Nephron (organoid): ENCODE measurements around the gene TTLL11.

ENCODE experiments used
- H3K27ac Mint-ChIP-seq, 3 experiments: 2 replicates each; pipeline ENCODE4 v1.8.0; 2020; ENCODE audit warnings: mixed read lengths in 3 of 3, mild to moderate bottlenecking in 2 of 3, moderate library complexity in 1 of 3
- H3K27me3 Mint-ChIP-seq: 2 replicates; pipeline ENCODE4 v1.8.0; 2021; ENCODE audit warnings: low read depth, mild to moderate bottlenecking, moderate library complexity, mixed read lengths
- H3K36me3 Mint-ChIP-seq: 2 replicates; pipeline ENCODE4 v1.8.0; 2020; ENCODE audit warnings: low read depth, mixed read lengths
- H3K4me1 Mint-ChIP-seq: 2 replicates; pipeline ENCODE4 v1.8.0; 2020; ENCODE audit warnings: mixed read lengths
- H3K4me3 Mint-ChIP-seq, 3 experiments: 2 replicates each; pipeline ENCODE4 v1.8.0; 2020; ENCODE audit warnings: mild to moderate bottlenecking in 3 of 3, mixed read lengths in 3 of 3, moderate library complexity in 2 of 3
- H3K9me3 Mint-ChIP-seq: 2 replicates; pipeline ENCODE4 v1.8.0; 2020; ENCODE audit warnings: mixed read lengths
- CTCF ChIP-seq, 3 experiments: fragments of 200-600 bp; sonication (generic); IDR thresholded peaks; one replicate each; pipeline ENCODE4 v1.5.0; 2021; ENCODE audit warnings: antibody characterized with exemption in 3 of 3; ENCODE audit not compliant: unreplicated experiment in 3 of 3

TTLL11 gene

DNA sequence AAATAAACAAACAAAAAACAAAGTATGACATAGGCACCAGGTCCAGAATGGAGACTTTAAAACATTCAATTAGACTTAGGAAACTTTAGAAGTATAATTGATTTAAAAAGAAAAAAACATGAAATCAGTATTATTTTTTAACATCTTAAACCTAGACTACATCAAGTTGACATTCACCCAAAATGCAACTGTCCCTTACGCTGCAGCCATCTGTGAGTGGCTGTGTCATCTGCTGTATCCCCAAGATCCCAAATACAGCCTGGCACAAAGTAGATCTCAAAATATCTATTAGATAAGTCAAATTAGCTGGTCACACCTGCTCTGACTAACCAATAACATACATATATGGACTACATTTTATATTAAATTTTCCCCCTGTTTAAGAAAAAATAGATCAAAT, 7.8 kb downstream of the TTLL11 start:
- Mint-ChIP-seq H3K4me1 (peaks cover 8% of the 10 kb centered on the region), H3K27me3 (no peaks in the 10 kb centered on the region), H3K36me3 (no peaks in the 10 kb centered on the region), H3K9me3 (no peaks in the 10 kb centered on the region), H3K27ac (no peak overlapping the region), H3K4me3 (no peak overlapping the region)
- TF ChIP-seq CTCF (IDR thresholded peaks at IDR 0.05; ENCODE audit: unreplicated experiment in 3 of 3) = no peak

- H3K4me1 Mint-ChIP-seq = peaks cover 8% of the 10 kb centered on the region
- H3K36me3 Mint-ChIP-seq = no peaks in the 10 kb centered on the region
- TF ChIP-seq CTCF (IDR thresholded peaks at IDR 0.05; ENCODE audit: unreplicated experiment in 3 of 3) = no peak
- H3K27me3 Mint-ChIP-seq = no peaks in the 10 kb centered on the region
- no peaks in the 10 kb centered on the region for H3K9me3 Mint-ChIP-seq
- H3K4me3 Mint-ChIP-seq = no peak overlapping the region
- H3K27ac Mint-ChIP-seq = no peak overlapping the region
Observed at GRCh38 chr9:122084026-122084675, 9.0 kb downstream of the TTLL11 start.

DNA sequence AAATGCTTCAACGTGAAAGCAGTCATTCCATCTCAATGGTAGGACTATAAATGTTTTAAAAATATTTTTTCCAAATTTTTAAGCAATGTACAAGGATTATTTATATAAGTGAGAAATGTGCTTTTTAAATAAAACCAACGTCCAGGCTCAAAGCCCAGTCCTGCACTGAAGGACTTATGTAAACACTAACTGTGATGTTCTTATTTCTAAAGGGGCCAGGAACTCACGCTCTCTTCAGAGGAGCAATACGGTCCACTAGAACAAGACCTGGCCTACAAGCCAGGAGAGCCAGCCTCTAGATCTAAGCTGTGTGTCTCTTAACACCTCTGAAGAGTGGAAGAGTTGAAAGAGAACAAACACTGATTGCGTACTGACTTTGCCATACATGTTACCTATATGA, 12.1 kb downstream of the TTLL11 start:
- TF ChIP-seq CTCF (IDR thresholded peaks at IDR 0.05; ENCODE audit: unreplicated experiment in 3 of 3) = no peak
- H3K36me3 Mint-ChIP-seq = peaks cover 7% of the 10 kb centered on the region
- no peak overlapping the region for H3K4me3 Mint-ChIP-seq
- H3K4me1 Mint-ChIP-seq = peaks cover 12% of the 10 kb centered on the region
- peaks cover 20% of the 10 kb centered on the region for H3K9me3 Mint-ChIP-seq
- no peaks in the 10 kb centered on the region for H3K27me3 Mint-ChIP-seq
- H3K27ac Mint-ChIP-seq = no peak overlapping the region

DNA sequence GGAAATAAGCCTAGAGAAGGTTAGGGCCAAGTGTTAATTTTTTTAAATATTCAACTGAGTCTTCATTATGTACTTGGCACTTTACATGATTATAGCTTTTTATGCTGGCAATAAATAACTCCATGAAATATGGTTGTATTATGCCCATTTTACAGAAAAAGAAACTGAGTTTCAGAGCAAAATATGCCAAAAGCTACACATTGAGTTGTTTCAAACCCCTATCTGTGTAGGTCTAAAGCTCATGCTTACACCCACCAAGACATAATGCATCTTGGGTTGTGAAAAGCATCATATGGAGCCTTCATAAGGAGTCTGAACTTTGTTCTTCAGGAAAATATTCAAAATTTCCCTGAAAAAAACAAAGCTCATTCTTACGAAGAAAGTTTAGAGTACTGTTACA, 14.6 kb downstream of the TTLL11 start:
- peaks cover 7% of the 10 kb centered on the region for H3K36me3 Mint-ChIP-seq
- no peak overlapping the region for H3K4me3 Mint-ChIP-seq
- H3K27me3 Mint-ChIP-seq = no peaks in the 10 kb centered on the region
- no peak overlapping the region for H3K27ac Mint-ChIP-seq
- peaks cover 20% of the 10 kb centered on the region for H3K9me3 Mint-ChIP-seq
- no peak for TF ChIP-seq CTCF (IDR thresholded peaks at IDR 0.05; ENCODE audit: unreplicated experiment in 3 of 3)
- H3K4me1 Mint-ChIP-seq = peaks cover 13% of the 10 kb centered on the region

- H3K36me3 Mint-ChIP-seq = peaks cover 7% of the 10 kb centered on the region
- peaks cover 20% of the 10 kb centered on the region for H3K9me3 Mint-ChIP-seq
- no peak overlapping the region for H3K4me3 Mint-ChIP-seq
- no peak for TF ChIP-seq CTCF (IDR thresholded peaks at IDR 0.05; ENCODE audit: unreplicated experiment in 3 of 3)
- H3K27ac Mint-ChIP-seq = no peak overlapping the region
- H3K27me3 Mint-ChIP-seq = no peaks in the 10 kb centered on the region
- peaks cover 16% of the 10 kb centered on the region for H3K4me1 Mint-ChIP-seq
Observed at GRCh38 chr9:122076773-122077172, 16.3 kb downstream of the TTLL11 start.

GRCh38 chr9:122076117-122076516, 17.0 kb downstream of the TTLL11 start:
- TF ChIP-seq CTCF (IDR thresholded peaks at IDR 0.05; ENCODE audit: unreplicated experiment in 3 of 3) = no peak
- Mint-ChIP-seq H3K36me3 (peaks cover 7% of the 10 kb centered on the region), H3K4me3 (no peak overlapping the region), H3K9me3 (peaks cover 20% of the 10 kb centered on the region), H3K27me3 (no peaks in the 10 kb centered on the region), H3K4me1 (peaks cover 19% of the 10 kb centered on the region), H3K27ac (peak overlapping the region in 2 of 3 experiments; percentile 7 to 48)
